Forelimb muscle (tissue), 1 donor: ENCODE measurements around the gene KIR2DL3. TPM values are rescaled to one million over a fixed set of nuclear protein-coding genes. Genes with fewer than 3 reads are reported as not detected.
"Not testable (repeated sequence)": the region's sequence is repeated elsewhere in the genome, so short reads cannot be mapped to it uniquely, and the experiment has no call there.

Source experiments
- DNase-seq: peaks from one replicate; pipeline ENCODE4 v3.0.0-alpha.2; 2013; ENCODE audit warnings: low read depth
- polyA plus RNA-seq: library from polyadenylated mRNA; unstranded; fragments of 120-200 nt; gene quantifications from one replicate; pipeline ENCODE4 v1.2.1, GENCODE V29; 2013; ENCODE audit not compliant: insufficient read length

The KIR2DL3 gene
- polyA plus RNA-seq, 1 donor = not detected

DNA sequence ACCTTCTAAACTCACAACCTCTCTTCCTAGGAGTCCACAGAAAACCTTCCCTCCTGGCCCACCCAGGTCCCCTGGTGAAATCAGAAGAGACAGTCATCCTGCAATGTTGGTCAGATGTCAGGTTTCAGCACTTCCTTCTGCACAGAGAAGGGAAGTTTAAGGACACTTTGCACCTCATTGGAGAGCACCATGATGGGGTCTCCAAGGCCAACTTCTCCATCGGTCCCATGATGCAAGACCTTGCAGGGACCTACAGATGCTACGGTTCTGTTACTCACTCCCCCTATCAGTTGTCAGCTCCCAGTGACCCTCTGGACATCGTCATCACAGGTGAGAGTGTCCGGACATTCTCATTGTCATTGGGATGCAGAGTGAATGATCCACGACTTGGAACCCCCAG lies 3.6 kb downstream of the KIR2DL3 start:
- DNase-seq = not testable (repeated sequence)

DNA sequence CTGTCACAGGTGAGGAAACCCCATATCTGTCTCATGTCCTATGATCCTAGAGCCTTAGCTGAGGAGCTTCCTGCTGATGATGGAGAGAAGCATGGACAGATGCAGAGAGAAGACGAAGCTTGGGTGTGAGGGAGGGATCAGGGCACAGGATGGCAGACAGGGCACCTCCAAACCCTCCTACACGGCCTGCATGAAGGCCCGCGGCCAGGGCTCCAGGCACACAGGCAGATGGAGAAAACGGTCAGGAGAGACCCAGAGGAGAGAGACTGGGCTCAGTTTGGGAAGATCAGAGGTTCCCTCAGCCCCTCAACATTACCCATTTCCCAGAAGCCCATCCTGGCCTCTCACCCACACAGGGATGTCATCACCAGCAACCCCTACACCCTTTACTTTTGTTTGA lies 5.8 kb downstream of the KIR2DL3 start:
- DNase-seq = not testable (repeated sequence)

DNA sequence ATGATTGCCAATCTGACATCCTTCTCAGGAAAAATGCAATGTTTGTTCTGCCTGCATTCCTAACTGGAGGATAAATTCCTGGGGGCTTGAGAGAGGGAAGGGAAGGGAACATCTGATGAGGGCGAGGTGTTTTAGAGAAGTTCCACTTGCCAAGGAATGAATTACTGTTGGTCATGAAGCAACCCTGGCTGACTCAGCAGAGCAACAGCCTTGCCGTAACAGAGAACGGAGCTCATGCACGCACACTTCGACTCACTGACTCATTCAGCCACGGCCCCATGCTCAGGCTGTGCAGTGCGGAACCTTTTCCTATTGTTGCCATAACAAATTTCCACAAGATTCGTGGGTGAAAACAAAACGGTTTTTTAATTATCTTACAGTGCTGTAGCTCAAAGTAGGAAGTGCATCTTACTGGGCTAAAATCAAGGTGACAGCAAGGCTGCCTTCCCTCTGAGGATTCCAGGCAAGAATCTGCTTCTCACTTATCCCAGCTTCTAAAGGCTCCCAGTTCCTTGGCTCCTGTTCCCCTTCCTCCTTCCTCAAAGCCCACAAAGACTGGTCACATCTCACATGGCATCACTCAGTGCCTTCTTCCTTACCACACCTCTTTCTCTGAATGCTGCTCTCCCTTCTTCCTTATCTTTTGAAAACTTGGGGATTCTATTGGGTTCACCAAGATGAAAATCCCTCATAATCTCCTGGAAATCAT lies 9.5 kb downstream of the KIR2DL3 start:
- DNase-seq = not testable (repeated sequence)

DNA sequence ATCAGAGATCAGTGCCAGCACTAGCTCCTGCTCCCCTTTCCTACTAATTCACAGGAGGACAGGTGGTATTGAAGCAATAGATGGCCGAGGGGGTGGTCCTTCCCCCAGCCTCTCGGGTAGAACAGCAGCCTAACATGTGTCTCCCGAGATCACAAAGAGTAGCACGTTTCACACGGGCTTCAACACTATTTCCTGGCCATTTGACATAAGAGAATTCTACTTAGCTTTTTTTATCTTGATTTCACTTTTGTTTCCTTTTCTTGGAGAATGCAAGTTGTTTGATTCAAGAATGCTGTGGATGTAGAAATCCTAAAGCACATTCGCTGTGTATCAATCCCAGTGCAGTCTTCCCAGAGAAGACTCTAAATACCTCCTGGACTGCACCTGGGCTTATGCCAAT lies 12.0 kb downstream of the KIR2DL3 start:
- DNase-seq = not testable (repeated sequence)

DNA sequence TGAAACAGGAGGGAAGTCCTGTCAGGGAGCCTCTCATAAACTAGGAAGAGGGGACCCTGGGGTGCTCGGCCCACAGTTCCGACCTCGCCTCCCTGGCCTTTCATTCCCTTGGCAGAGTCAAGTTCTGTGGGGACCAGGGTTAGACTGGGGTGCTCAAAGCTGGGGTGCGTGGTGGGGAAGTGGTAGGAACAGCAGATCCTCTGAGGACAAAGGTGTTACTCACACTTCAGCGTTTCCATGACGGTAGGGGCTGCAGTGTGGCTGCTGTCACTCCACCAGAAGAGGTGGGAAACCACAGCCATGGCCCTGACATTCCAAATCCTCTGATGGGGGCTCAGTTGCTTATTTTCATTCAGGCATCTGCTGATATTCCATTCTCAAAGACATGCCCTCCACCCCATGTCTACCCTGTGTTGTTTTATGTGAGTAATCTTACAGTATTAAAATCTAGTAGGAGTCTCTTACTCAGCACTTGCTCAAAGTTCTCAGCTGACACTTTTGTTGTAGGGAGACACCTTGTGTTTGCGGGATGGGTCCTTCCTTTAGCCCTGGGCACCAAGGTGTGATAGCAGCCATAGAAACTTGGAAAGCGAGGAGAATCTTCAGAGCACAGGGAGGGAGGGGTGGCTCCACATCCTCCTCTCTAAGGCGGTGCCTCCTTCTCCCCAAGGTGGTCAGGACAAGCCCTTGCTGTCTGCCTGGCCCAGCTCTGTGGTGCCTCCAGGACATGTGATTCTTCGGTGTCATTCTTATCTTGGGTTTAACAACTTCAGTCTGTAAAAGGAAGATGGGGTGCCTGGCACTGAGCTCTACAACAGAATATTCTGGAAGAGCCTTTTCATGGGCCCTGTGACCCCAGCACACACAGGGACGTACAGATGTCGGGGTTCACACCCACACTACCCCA lies 18.1 kb downstream of the KIR2DL3 start:
- not testable (repeated sequence) for DNase-seq

DNA sequence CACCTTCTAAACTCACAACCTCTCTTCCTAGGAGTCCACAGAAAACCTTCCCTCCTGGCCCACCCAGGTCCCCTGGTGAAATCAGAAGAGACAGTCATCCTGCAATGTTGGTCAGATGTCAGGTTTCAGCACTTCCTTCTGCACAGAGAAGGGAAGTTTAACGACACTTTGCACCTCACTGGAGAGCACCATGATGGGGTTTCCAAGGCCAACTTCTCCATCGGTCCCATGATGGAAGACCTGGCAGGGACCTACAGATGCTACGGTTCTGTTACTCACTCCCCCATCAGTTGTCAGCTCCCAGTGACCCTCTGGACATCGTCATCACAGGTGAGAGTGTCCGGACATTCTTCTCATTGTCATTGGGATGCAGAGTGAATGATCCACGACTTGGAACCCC lies 20.3 kb downstream of the KIR2DL3 start:
- DNase-seq = not testable (repeated sequence)

DNA sequence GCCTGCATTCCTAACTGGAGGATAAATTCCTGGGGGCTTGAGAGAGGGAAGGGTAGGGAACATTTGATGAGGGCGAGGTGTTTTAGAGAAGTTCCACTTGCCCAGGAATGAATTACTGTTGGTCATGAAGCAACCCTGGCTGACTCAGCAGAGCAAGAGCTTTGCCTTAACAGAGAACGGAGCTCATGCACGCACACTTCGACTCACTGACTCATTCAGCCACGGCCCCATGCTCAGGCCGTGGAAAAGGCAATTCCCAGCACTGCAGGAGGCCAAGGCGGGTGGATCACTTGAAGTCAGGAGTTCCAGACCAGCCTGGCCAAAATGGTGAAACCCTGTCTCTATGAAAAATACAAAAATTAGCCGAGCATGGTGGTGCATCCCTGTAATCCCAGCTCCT lies 25.9 kb downstream of the KIR2DL3 start:
- not testable (repeated sequence) for DNase-seq

DNA sequence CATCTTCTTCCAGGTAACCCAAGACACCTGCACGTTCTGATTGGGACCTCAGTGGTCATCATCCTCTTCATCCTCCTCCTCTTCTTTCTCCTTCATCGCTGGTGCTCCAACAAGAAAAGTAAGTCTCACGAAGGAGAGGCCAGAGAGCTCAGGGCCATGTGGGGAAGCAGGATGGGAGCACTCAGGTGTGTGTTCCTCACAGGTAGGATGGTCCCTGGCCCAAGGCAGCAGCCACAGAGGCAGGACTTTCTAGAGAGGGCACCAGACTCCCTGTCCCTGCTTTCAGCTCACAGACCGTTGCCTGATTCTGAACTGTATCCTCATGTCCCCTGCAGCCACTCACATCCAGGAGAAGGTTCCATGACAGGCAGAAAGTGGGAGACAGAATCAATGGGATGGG lies 28.2 kb downstream of the KIR2DL3 start:
- DNase-seq = not testable (repeated sequence)

DNA sequence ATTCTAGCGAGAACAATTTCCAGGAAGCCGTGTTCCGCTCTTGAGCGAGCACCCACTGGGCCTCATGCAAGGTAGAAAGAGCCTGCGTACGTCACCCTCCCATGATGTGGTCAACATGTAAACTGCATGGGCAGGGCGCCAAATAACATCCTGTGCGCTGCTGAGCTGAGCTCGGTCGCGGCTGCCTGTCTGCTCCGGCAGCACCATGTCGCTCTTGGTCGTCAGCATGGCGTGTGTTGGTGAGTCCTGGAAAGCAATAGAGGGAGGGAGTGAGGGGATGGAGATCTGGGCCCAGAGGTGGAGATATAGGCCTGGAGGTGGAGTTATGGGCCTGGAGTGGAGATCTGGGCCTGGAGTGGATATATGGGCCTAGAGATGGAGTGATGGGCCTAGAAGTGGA lies 31.3 kb downstream of the KIR2DL3 start, which contains the start of gene KIR2DL1:
Gene KIR2DL1 (plus strand): TSS at position 148 of the 400 bp plus-strand sequence. CDS start 58 bp downstream, at position 206.
- not testable (repeated sequence) for DNase-seq

DNA sequence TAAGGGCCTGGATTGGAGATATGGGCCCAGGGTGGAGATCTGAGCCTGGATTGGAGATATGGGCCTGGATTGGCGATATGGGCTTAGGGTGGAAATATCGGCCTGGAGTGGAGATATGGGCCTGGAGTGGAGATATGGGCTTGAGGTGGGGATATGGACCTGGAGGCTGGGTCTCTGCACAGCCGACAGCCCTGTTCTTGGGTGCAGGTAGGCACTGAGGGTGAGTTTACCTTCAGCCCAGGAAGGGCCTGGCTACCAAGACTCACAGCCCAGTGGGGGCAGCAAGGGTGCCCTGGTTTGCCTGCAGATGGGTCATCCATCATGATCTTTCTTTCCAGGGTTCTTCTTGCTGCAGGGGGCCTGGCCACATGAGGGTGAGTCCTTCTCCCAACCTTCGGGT lies 32.2 kb downstream of the KIR2DL3 start:
- not testable (repeated sequence) for DNase-seq

DNA sequence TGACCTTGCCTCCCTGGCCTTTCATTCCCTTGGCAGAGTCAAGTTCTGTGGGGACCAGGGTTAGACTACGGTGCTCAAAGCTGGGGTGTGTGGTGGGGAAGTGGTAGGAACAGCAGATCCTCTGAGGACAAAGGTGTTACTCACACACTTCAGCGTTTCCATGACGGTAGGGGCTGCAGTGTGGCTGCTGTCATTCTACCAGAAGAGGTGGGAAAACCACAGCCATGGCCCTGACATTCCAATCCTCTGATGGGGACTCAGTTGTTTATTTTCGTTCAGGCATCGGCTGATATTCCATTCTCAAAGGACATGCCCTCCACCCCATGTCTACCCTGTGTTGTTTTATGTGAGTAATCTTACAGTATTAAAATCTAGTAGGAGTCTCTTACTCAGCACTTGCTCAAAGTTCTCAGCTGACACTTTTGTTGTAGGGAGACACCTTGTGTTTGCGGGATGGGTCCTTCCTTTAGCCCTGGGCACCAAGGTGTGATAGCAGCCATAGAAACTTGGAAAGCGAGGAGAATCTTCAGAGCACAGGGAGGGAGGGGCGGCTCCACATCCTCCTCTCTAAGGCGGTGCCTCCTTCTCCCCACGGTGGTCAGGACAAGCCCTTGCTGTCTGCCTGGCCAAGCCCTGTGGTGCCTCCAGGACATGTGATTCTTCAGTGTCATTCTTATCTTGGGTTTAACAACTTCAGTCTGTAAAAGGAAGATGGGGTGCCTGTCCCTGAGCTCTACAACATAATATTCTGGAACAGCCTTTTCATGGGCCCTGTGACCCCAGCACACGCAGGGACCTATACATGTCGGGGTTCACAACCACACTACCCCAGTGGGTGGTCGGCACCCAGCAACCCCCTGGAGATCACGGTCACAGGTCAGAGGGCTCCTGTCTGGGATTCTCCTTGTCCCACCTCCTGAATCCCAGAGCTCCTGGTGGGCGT lies 33.0 kb downstream of the KIR2DL3 start:
- not testable (repeated sequence) for DNase-seq

DNA sequence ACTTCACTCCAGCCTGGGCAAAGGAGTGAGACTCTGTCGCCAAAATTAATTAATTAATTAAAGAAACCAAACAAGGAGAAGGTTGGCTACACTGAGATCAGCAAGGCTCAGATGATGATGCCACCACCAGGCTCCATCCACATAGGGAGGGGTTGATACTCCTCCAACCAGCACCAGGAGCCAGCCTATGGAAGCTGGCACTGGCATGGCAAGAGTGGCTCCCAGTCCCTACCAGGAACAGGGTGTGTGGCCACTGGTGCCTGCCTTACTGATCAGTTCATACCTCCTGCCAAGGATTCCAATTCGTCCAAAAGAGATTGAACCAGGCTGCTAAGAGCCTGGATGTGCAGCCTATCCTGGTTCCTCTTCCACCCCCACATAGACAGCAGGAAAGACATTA lies 34.4 kb downstream of the KIR2DL3 start:
- not testable (repeated sequence) for DNase-seq

DNA sequence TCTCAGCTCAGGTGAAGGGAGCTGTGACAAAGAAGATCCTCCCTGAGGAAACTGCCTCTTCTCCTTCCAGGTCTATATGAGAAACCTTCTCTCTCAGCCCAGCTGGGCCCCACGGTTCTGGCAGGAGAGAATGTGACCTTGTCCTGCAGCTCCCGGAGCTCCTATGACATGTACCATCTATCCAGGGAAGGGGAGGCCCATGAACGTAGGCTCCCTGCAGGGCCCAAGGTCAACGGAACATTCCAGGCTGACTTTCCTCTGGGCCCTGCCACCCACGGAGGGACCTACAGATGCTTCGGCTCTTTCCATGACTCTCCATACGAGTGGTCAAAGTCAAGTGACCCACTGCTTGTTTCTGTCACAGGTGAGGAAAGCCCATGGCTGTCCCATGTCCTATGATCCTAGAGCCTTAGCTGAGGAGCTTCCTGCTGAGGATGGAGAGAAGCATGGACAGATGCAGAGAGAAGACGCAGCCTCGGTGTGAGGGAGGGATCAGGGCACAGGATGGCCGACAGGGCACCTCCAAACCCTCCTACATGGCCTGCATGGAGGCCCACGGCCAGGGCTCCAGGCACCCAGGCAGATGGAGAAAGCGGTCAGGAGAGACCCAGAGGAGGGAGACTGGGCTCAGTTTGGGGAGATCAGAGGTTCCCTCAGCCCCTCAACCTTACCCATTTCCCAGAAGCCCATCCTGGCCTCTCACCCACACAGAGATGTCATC lies 36.9 kb downstream of the KIR2DL3 start:
- DNase-seq = not testable (repeated sequence)

DNA sequence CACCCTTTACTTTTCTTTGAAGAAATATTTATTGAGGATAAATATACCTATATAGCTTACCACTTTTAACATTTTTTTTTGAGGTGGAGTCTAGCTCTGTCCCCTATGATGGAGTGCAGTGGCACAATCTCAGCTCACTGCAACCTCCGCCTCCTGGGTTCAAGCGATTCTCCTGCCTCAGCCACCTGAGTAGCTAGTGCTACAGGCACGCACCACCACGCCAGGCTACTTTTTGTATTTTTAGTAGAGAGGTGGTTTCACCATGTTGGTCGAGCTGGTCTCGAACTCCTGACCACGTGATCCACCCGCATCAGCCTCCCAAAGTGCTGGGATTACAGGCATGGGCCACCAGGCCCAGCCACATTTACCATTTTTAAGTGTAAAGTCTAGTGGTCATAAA lies 37.5 kb downstream of the KIR2DL3 start:
- not testable (repeated sequence) for DNase-seq

DNA sequence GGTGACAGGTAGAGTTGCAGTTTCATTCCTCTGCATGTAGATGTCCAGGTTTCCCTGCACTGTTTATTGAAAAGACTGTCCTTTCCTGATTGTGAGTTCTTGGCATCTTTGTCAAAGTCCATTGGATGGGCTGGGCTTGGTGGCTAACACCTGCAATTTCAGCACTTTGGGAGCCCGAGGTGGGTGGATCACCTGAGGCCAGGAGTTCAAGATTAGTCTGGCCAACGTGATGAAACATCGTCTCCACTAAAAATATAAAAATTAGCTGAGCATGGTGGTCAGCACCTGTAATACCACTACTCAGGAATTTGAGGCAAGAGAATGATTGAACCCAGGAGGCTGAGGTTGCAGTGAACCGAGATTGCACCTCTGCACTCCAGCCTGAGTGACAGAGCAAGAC lies 39.5 kb downstream of the KIR2DL3 start:
- not testable (repeated sequence) for DNase-seq

DNA sequence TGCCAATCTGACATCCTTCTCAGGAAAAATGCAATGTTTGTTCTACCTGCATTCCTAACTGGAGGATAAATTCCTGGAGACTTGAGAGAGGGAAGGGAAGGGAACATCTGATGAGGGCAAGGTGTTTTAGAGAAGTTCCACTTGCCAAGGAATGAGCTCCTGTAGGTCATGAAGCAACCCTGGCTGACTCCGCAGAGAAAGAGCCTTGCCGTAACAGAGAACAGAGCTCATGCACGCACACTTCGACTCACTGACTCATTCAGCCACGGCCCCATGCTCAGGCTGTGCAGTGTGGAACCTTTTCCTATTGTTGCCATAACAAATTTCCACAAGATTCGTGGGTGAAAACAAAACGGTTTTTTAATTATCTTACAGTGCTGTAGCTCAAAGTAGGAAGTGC lies 40.6 kb downstream of the KIR2DL3 start:
- DNase-seq = not testable (repeated sequence)

DNA sequence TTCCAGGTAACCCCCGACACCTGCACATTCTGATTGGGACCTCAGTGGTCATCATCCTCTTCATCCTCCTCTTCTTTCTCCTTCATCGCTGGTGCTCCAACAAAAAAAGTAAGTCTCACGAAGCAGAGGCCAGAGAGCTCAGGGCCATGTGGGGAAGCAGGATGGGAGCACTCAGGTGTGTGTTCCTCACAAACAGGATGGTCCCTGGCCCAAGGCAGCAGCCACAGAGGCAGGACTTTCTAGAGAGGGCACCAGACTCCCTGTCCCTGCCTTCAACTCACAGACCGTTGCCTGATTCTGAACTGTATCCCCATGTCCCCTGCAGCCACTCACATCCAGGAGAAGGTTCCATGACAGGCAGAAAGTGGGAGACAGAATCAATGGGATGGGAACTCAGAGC lies 44.6 kb downstream of the KIR2DL3 start:
- not testable (repeated sequence) for DNase-seq

DNA sequence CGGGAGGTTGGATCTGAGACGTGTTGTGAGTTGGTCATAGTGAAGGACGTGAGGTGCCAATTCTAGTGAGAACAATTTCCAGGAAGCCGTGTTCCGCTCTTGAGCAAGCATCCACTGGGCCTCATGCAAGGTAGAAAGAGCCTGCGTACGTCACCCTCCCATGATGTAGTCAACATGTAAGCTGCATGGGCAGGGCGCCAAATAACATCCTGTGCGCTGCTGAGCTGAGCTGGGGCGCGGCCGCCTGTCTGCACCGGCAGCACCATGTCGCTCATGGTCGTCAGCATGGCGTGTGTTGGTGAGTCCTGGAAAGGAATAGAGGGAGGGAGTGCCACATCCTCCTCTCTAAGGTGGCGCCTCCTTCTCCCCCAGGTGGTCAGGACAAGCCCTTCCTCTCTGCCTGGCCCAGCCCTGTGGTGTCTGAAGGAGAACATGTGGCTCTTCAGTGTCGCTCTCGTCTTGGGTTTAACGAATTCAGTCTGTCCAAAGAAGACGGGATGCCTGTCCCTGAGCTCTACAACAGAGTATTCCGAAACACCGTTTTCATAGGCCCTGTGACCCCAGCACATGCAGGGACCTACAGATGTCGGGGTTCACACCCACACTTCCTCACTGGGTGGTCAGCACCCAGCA lies 47.9 kb downstream of the KIR2DL3 start:
- not testable (repeated sequence) for DNase-seq

DNA sequence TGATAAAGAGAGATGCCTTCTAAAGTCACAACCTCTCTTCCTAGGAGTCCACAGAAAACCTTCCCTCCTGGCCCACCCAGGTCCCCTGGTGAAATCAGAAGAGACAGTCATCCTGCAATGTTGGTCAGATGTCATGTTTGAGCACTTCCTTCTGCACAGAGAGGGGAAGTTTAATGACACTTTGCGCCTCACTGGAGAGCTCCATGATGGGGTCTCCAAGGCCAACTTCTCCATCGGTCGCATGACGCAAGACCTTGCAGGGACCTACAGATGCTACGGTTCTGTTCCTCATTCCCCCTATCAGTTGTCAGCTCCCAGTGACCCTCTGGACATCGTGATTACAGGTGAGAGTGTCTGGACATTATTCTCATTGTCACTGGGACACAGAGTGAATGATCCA lies 49.8 kb downstream of the KIR2DL3 start:
- DNase-seq = not testable (repeated sequence)

DNA sequence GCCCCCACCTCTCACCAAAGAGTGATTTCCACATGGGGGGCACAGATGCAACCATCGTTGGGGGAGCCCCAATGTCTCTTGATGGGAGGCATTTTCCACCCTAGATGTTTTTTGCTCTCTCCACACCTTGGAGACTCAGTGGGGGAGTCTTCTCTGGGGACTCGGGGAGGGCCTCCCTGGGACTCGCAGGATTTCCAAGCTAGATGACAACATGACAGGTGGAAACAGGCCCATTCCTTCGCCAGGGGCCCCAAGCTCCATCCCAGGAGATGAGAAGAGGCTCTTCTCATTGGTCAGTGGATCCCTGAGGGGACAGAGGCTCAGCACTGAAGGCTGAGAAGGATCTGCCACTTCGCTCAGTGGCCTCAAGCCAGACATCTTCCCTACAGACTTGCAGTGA lies 52.4 kb downstream of the KIR2DL3 start:
- DNase-seq = no peak
